ENCODE data around the gene TTC23.

Gene TTC23

DNA sequence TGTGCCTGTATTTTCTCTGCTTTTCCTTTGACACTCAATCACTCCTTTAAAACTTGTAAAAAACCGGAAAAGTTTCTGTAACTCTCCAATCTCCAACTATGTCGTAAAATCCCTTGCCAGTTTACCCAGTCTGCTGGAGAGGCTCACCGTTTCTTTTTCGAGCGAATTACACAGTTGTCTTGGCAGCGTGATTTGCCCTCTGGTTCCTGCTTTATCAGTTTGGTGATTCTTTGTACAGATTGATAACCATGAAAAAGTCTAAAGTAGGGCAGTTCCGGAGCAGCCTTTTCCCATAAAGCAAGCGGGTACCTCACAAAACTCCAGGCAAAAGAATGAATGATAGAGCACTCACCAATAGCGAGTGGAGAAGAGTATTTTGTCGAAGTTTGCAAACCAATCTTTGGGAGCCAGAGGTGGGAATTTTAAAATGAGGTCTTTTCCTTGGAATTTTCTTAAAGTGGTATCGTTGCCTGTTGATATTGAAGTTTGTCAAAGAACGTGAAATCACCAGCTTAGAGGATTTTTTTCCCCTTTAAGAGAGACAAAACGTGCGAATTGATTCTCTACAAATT, at the start of gene TTC23:
Gene TTC23, minus strand, starts transcription at position 312 of the 572 bp plus-strand sequence. CDS start 20,869 bp downstream, outside the sequence.
- in situ Hi-C loops (cut with MboI; ENCODE audit: low sequenced_read_pairs), result no loop called here

- in situ Hi-C loops (cut with MboI; ENCODE audit: low sequenced_read_pairs), result loop anchor here (25.0 kb wide), 1 partner anchor 266 kb away; the partner anchor contains the start of gene MEF2A
These were observed 47.0 kb upstream of the TTC23 start for GRCh38 chr15:99296386-99296785.

DNA sequence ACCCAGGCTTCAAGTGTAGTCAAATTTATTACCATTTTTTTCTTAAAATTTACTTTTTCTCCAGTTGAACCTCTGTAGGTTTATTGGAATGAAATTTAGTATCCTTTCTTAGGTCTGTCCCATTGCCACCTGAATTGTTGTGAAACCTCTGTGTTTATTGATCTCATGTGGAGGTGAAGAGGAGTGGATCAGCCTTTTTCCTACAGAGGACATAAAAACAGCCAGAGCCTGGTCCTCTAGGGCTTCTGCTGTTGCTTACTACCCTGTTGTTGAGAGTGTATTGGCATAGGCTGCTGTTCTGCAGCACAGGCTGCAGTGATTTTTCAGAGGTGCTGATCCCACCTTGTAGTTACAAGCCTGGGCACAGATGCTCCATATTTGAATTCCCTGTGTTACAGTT, 46.5 kb upstream of the TTC23 start:
- in situ Hi-C loops (cut with MboI; ENCODE audit: low sequenced_read_pairs), result loop anchor here (25.0 kb wide), 1 partner anchor 266 kb away; the partner anchor contains the start of gene MEF2A

DNA sequence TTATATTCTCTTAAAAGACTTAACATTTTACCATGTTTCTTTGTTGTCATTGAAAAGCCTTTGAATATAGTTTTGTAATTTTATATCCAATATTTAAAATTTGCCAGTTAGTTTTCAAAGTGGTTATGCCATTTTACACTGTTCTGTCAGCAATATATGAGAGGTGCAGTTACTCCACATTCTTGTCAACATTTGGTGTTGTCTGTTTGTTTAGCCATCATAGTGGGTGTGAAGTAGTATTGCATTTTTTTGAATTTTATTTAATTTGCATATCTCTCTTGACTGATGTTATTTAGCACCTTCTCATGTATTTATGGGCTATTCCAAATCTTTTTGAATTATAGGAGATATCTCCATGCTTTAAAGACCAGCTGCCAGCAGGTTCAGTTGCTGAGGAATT, 42.3 kb upstream of the TTC23 start:
- in situ Hi-C loops (cut with MboI; ENCODE audit: low sequenced_read_pairs), result loop anchor here (25.0 kb wide), 1 partner anchor 271 kb away; the partner anchor contains the start of gene MEF2A

- in situ Hi-C loops (cut with MboI; ENCODE audit: low sequenced_read_pairs), result loop anchor here (25.0 kb wide), 1 partner anchor 279 kb away; the partner anchor contains the start of gene MEF2A
These were observed 34.3 kb upstream of the TTC23 start for GRCh38 chr15:99283717-99284116.

DNA sequence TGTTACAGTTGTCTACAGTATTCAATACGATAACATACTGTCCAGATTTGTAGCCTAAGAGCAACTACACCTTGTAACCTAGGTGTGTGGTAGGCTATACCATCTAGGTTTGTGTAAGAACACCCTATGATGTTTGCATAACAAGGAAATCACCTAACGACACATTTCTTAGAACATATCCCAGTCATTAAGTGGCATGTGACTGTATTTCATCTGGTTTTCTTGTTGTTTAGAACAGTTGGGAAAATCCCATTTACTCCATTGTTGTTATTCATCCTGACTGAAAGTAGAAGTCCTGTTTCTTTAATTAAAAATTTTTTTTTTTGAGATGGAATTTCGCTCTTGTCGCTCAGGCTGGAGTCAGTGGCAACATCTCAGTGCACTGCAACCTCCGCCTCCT, 33.2 kb upstream of the TTC23 start:
- in situ Hi-C loops (cut with MboI; ENCODE audit: low sequenced_read_pairs), result loop anchor here (25.0 kb wide), 1 partner anchor 280 kb away; the partner anchor contains the start of gene MEF2A

GRCh38 chr15:99282121-99282520, 32.7 kb upstream of the TTC23 start:
- in situ Hi-C loops (cut with MboI; ENCODE audit: low sequenced_read_pairs), result loop anchor here (25.0 kb wide), 1 partner anchor 280 kb away; the partner anchor contains the start of gene MEF2A

- in situ Hi-C loops (cut with MboI; ENCODE audit: low sequenced_read_pairs), result loop anchor here (25.0 kb wide), 1 partner anchor 282 kb away; the partner anchor contains the start of gene MEF2A
These were observed 30.4 kb upstream of the TTC23 start for GRCh38 chr15:99279827-99280226.

GRCh38 chr15:99279290-99279689, 29.9 kb upstream of the TTC23 start:
- in situ Hi-C loops (cut with MboI; ENCODE audit: low sequenced_read_pairs), result loop anchor here (25.0 kb wide), 1 partner anchor 283 kb away; the partner anchor contains the start of gene MEF2A

GRCh38 chr15:99275525-99276128, 26.2 kb upstream of the TTC23 start:
- in situ Hi-C loops (cut with MboI; ENCODE audit: low sequenced_read_pairs), result loop anchor here (25.0 kb wide), 1 partner anchor 287 kb away; the partner anchor contains the start of gene MEF2A

DNA sequence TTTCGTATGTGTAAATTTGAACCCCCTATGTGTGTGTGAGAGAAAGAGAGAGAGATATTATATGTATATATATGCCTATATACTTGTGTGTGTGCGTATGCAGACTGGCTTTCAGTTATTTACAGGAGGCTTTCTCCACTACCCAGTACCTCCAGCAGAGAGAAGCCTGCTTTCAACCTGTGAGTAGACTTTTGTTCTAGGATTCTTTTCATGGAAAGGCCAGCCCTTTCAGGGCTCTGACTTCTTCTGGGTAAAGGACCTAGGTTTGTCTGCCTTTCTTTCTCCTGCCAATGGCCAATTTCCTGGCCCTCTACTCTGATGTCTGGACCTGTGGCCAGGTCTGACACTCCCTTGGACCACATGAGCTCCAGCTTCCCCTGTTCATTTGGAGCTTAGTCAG, 25.7 kb upstream of the TTC23 start:
- in situ Hi-C loops (cut with MboI; ENCODE audit: low sequenced_read_pairs), result loop anchor here (25.0 kb wide), 1 partner anchor 287 kb away; the partner anchor contains the start of gene MEF2A

GRCh38 chr15:99273801-99274200, 24.4 kb upstream of the TTC23 start:
- in situ Hi-C loops (cut with MboI; ENCODE audit: low sequenced_read_pairs), result no loop called here

DNA sequence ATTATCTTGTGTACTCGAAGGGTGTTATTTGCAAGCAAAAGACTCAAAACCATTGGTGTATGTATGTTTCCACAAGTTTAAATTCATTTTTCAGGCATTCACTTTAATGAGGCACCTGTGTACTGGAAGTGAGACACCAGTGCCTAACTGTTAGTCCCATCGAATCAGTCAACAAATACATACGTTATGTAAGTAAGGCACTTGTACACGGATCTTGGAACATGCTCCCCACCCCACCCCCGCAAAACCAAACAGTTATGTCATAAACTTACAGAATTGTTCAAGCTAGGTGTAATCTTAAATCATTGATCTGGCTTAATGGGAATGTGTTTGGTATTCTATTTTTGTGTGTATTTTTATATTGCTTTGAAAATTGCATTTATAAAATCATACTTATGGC, 19.1 kb upstream of the TTC23 start:
- in situ Hi-C loops (cut with MboI; ENCODE audit: low sequenced_read_pairs), result no loop called here

- in situ Hi-C loops (cut with MboI; ENCODE audit: low sequenced_read_pairs), result no loop called here
These were observed 18.6 kb upstream of the TTC23 start for GRCh38 chr15:99267957-99268356.

GRCh38 chr15:99265541-99266070, 16.2 kb upstream of the TTC23 start:
- in situ Hi-C loops (cut with MboI; ENCODE audit: low sequenced_read_pairs), result no loop called here

- in situ Hi-C loops (cut with MboI; ENCODE audit: low sequenced_read_pairs), result no loop called here
These were observed 14.7 kb upstream of the TTC23 start for GRCh38 chr15:99264125-99264524.

- in situ Hi-C loops (cut with MboI; ENCODE audit: low sequenced_read_pairs), result no loop called here
These were observed 7.8 kb upstream of the TTC23 start for GRCh38 chr15:99257107-99257750.

DNA sequence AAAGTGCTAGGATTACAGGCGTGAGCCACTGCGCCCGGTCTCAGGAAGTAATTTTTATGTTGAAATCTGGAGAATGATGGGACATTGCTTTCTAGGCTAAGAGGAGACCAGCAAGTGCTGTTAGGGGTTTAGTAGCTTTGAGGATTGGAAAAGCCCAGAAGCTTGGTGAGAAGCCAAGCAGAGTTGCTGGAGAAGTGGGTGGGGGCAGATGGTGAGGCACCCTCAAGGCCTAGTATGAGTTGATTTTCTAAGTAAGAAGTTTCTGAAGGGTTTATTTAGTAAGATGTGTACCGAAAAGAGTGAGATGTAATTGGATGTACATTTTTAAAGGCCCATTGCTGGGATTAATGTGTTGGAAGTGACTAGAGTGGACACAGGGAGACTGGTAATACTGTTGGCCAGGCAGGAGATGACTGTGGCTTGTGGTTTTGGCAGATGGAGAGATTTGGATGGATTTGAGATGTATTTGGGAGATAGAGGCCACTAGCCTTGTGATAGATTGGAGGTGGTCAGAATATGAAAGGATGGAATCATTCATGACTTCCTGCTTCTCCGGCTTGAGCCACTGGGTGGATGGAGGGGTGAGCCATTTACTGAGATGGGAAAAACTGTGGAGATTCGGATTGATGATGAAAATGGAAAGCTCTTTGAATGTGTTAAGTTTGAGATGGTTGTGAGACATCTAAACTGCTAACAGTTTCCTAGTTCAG, 4.2 kb upstream of the TTC23 start:
- in situ Hi-C loops (cut with MboI; ENCODE audit: low sequenced_read_pairs), result no loop called here

DNA sequence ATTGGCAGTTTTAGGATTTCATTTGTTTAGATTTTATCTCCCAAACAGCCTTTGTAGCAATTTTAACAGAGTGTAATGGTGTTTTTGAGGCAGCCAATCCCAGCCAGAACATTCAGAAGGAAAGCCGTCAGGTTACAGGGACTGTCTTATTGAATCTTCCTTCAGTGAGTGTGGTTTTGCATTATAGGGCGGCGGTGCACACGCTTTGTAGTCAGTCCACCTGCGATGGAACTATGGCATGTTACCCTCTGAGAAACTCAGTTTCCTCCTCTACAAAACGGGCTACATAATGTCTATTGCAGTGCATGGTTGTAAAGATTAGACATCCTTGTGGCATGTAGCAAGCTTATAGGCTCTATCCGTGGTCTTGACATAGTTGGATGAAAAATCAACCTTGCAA, 2.9 kb upstream of the TTC23 start:
- in situ Hi-C loops (cut with MboI; ENCODE audit: low sequenced_read_pairs), result no loop called here
